NCI-H774 (cell line): ENCODE measurements around the gene SLC6A17.
A peak's percentile ranks its signal among the peaks of the same experiment; 100 is the strongest.

Source experiments
- DNase-seq: peaks from one replicate; lab custom pipeline; 2025; lab: John Stamatoyannopoulos, UW

Gene SLC6A17

GRCh38 chr1:110150330-110151174 lies at the start of gene SLC6A17:
Gene SLC6A17 (plus strand): TSS chr1:110150494. CDS start chr1:110166930, 16,436 bp downstream.
- DNase-seq: no peak

GRCh38 chr1:110102081-110102480 lies 48.2 kb upstream of the SLC6A17 start:
- DNase-seq: no peak

GRCh38 chr1:110106013-110106941 lies 44.0 kb upstream of the SLC6A17 start:
- peak; percentile 51 for DNase-seq

- no peak for DNase-seq
Measured at GRCh38 chr1:110107867-110108469, 42.3 kb upstream of the SLC6A17 start.

GRCh38 chr1:110111081-110111480 lies 39.2 kb upstream of the SLC6A17 start:
- no peak for DNase-seq

- no peak for DNase-seq
Measured at GRCh38 chr1:110112143-110112542, 38.2 kb upstream of the SLC6A17 start, which contains the start of gene UBL4B. Gene UBL4B (plus strand): TSS chr1:110112443. CDS start chr1:110112535, 92 bp downstream.

GRCh38 chr1:110112656-110113055 lies 37.6 kb upstream of the SLC6A17 start:
- peak; percentile 84 for DNase-seq

GRCh38 chr1:110113551-110113950 lies 36.7 kb upstream of the SLC6A17 start:
- no peak for DNase-seq

GRCh38 chr1:110114173-110114572 lies 36.1 kb upstream of the SLC6A17 start:
- no peak for DNase-seq

GRCh38 chr1:110114784-110115183 lies 35.5 kb upstream of the SLC6A17 start:
- DNase-seq: no peak

GRCh38 chr1:110118636-110119396 lies 31.5 kb upstream of the SLC6A17 start:
- peak; percentile 11 for DNase-seq

GRCh38 chr1:110119843-110120242 lies 30.5 kb upstream of the SLC6A17 start:
- DNase-seq: peak; percentile 88

- DNase-seq: no peak
Measured at GRCh38 chr1:110120960-110121561, 29.2 kb upstream of the SLC6A17 start.

- DNase-seq: no peak
Measured at GRCh38 chr1:110123224-110123623, 27.1 kb upstream of the SLC6A17 start.

GRCh38 chr1:110125810-110126209 lies 24.5 kb upstream of the SLC6A17 start:
- DNase-seq: peak; percentile 61

- no peak for DNase-seq
Measured at GRCh38 chr1:110130113-110130591, 20.1 kb upstream of the SLC6A17 start.

- peak; percentile 59 for DNase-seq
Measured at GRCh38 chr1:110130989-110131388, 19.3 kb upstream of the SLC6A17 start.

GRCh38 chr1:110132682-110133081 lies 17.6 kb upstream of the SLC6A17 start:
- DNase-seq: no peak

GRCh38 chr1:110133436-110133835 lies 16.9 kb upstream of the SLC6A17 start:
- DNase-seq: no peak

GRCh38 chr1:110134050-110134595 lies 16.2 kb upstream of the SLC6A17 start:
- DNase-seq: peak; percentile 72

GRCh38 chr1:110135246-110135645 lies 15.0 kb upstream of the SLC6A17 start:
- DNase-seq: peak; percentile 79
